ENCODE measurements around the gene CRLF1.

DNA sequence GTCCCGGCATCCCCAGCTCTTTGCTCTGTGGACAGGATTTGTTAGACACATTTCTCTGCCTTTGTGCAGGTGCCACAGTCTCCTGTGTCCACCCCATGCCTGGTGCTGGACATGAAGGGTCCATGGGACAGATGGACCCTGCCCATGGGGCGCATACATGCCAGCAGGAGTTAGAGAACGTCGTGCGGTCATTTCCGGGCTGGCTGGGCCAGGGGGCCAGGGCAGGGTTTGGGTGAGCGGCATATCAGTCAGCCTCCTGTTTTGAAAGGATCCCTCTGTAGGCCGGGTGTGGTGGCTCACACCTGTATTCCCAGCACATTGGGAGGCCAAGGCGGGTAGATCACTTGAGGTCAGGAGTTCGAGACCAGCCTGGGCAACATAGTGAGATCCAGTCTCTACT is 41.2 kb upstream of the CRLF1 start:
- TF ChIP-seq, protein P1, sequence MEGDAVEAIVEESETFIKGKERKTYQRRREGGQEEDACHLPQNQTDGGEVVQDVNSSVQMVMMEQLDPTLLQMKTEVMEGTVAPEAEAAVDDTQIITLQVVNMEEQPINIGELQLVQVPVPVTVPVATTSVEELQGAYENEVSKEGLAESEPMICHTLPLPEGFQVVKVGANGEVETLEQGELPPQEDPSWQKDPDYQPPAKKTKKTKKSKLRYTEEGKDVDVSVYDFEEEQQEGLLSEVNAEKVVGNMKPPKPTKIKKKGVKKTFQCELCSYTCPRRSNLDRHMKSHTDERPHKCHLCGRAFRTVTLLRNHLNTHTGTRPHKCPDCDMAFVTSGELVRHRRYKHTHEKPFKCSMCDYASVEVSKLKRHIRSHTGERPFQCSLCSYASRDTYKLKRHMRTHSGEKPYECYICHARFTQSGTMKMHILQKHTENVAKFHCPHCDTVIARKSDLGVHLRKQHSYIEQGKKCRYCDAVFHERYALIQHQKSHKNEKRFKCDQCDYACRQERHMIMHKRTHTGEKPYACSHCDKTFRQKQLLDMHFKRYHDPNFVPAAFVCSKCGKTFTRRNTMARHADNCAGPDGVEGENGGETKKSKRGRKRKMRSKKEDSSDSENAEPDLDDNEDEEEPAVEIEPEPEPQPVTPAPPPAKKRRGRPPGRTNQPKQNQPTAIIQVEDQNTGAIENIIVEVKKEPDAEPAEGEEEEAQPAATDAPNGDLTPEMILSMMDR (conservative IDR thresholded peaks at IDR 0.05; ENCODE audit: low read length) = no peak
- TF ChIP-seq EZH2phosphoT487 (IDR thresholded peaks at IDR 0.05; ENCODE audit: borderline replicate concordance, low read depth, low read length) = no peak
